ENCODE measurements around the gene IGFN1.

IGFN1 gene

DNA sequence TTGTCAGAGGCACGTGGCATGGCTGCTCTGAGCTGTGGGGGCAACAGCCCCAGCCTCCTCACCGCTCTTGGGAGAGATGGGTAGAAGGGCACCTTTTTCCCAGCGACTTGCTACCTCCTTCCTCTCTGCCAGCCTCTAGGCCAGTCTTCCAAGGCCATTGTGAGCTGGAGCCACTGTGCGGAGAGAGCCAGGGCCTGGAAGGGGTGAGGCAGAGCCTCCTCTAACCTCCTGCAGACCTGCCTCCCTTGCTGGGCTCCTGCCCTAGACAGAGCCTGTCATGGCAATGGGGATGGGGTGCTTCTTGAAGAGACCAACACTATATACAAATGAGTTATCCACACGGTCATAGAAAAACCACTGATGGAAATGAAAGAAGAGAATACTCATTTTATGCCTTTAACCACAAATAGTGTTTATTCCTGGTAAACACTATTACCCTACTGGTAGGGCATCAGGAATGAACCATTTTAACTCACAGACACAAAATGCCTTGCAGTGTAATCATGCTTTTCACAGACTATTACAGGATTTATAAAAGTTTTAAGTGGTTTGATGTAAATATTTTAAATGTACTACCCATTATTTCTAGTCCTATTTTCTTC, 5.0 kb upstream of the IGFN1 start:
- no peak for FAIRE-seq

- no peak for FAIRE-seq
Observed at GRCh38 chr1:201186192-201186591, 4.4 kb upstream of the IGFN1 start.

DNA sequence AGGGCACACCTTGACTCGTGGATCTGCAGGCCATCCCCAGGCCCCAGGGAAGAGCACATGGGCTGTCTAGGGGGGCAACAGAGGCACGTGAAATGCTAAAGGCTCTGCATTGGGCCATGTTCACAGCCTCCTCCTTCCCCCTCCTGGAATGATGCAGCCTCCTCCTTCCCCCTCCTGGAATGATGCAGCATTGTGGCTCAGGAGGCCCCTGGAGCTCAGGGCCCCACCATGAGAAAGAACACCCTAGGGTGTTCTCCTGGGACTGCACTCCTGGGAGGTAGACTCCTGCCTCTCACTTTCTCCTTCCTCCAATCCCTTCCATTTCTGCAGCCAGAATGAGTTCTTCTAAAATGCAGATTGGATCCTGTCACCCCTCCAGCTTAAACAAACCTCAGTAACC, 1.5 kb upstream of the IGFN1 start:
- no peak for FAIRE-seq

GRCh38 chr1:201190005-201190404, 619 bp upstream of the IGFN1 start:
- no peak for FAIRE-seq

DNA sequence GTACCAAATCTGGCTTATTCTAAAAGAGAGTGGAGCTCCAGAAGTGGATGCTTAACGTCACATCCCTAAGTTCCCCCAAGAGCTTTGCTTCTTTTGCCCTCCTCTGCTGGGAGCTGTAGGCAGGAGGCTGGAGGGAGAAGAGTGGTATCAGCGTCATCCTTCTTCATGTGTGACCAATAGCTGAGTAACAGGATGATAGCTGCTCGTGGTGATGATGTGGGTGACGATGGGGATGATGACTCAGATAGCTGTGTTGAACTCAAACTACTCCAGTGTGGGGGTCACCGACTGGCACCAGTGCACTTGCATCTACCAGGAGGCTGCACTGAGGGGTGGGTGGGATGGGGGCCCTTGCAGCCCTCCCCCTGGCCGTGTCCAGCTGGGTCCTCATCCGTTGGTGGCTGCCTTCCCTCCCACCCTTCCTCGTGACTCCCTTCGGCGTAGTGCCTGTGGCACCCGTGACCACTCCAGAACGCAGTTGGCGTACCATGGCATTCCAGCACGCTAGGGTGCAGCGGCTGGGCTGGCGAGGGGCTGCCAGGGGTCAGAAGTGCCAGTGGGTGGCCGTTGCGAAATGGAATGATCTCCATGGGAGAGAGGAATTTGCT, 1.1 kb downstream of the IGFN1 start:
- no peak for FAIRE-seq

GRCh38 chr1:201192261-201192788, 1.7 kb downstream of the IGFN1 start:
- FAIRE-seq, result no peak

- no peak for FAIRE-seq
Observed at GRCh38 chr1:201194046-201194445, 3.4 kb downstream of the IGFN1 start.

GRCh38 chr1:201198598-201198997, 8.0 kb downstream of the IGFN1 start:
- no peak for FAIRE-seq

- no peak for FAIRE-seq
Observed at GRCh38 chr1:201205036-201205435, 14.4 kb downstream of the IGFN1 start.

DNA sequence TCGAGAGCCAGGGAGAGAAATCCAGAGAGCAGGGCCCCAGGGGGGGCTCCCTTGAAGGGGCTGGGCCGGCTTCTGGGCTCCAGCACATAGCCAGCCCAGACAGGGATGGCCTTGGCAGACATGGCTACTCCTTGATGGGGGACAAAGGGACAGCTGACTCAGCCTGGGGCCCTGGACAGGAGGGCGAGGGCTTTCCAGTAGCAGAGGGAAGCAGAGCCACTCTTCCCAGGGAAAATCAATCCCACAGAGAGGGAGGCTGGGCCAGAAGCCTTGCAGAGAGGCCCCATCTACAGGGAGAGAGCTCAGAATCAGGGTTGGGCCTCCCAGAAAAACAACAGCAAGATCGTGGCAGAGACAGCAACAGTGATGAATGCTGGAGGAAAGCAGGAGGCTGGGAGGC, 15.6 kb downstream of the IGFN1 start:
- FAIRE-seq, result no peak

DNA sequence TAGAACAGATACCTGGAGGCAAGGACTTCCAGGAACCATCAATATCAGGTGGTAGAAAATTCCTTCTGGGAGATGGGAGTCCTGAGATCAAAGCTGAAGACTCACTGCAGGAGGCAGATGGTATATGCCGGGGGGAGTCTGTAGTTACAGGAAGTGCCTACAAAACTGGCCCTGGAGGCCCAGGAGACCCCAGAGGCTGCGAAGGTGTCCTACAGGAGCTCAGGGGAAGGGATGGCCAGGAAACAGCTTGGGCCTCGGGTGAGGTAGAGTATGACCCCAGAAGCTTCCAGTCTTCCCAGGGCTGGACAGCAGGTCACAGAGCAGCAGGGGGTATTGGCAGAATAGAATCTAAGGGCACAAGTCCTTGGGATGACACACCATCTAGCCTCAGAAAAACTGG, 16.4 kb downstream of the IGFN1 start:
- FAIRE-seq, result no peak

DNA sequence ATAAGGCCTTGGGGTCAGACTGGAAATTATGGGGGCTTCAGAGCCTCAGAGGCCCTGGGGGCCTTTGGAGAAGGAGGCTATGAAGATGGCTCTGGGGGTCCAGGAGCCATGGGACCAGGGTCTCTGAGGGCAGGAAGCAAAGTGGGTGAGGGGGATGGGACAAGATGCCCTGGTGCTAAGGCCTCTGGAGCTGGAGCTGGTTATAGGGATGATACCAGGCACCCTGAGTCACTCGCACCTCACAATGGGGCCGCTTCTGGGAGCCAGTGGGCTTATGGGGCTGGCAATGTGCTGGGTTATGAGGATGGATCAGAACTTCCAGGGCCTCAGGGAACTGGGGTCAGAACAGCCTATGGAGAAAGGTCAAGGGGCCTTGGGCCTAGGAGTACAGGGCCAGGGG, 17.6 kb downstream of the IGFN1 start:
- no peak for FAIRE-seq

DNA sequence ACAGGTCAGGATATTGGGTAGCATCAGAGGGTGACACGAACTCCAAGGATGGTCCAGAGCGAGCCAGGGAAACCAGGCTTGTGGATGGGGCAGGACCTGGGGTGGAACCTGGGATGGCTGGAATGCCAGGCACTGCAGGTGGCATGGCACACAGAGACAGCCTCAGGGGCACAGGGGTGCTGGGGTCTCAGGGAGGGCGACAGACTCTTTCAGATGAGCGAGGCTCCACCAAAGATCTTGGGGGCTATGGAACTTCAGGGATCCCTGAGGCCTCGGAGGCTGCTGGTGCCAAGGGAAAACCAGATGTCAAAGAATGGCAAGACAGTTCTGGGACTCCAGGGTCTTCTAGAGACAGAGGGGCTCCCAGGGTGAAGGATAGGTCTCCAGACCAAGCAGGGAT, 21.4 kb downstream of the IGFN1 start:
- FAIRE-seq, result no peak

GRCh38 chr1:201212461-201213055, 21.9 kb downstream of the IGFN1 start:
- FAIRE-seq, result no peak

GRCh38 chr1:201213106-201213770, 22.6 kb downstream of the IGFN1 start:
- no peak for FAIRE-seq

DNA sequence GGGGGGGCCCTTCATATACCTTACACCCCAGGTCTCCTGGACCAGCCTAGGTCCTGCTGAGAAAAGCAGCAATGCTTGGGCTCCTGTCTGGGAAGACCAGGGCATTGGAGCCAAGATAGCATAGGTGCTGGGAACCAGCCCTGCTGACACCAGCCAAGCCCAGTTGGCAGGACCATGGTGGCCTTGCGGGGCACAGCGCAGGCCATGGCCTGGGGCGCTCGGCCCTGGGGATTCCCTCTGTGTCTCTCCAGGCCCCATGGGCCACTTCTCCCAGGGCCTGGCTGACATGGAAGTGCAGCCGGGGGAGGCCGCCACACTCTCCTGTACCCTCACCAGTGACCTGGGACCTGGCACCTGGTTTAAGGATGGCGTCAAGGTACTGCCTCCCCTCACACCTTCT, 23.3 kb downstream of the IGFN1 start:
- no peak for FAIRE-seq

DNA sequence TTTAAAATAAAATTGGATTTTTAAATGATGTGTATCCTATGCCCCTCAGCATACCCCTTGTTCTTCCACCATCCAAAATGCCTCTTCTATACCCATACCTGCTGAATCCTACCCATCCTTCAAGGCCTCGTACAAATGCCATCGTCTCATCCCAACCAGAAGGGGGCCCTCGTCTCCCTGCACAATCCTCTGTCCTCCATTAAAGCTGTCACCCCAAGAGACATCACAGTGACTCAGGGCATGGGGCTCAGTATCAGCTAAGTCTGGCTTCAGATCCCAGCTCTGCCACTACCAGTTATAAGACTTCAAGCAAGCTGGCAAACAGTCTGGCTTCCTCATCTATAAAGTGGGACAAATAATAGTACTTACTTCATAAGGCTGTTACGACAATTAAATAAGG, 23.8 kb downstream of the IGFN1 start:
- FAIRE-seq, result no peak

DNA sequence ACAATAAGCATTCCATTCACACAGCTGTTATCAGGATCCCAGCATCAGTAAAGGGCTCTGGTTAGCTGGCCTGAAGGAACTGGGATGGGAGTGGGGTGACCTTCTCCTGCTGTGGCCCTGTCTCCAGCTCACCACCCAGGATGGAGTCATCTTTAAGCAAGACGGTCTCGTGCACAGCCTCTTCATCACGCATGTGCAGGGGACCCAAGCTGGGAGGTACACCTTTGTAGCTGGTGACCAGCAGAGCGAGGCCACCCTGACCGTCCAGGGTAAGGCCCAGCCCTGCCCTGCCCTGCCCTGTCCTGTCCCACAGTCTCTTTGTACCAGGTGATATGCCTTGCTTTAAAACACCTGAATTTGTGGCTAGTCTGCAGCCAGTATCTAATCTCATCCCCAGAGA, 24.3 kb downstream of the IGFN1 start:
- no peak for FAIRE-seq

DNA sequence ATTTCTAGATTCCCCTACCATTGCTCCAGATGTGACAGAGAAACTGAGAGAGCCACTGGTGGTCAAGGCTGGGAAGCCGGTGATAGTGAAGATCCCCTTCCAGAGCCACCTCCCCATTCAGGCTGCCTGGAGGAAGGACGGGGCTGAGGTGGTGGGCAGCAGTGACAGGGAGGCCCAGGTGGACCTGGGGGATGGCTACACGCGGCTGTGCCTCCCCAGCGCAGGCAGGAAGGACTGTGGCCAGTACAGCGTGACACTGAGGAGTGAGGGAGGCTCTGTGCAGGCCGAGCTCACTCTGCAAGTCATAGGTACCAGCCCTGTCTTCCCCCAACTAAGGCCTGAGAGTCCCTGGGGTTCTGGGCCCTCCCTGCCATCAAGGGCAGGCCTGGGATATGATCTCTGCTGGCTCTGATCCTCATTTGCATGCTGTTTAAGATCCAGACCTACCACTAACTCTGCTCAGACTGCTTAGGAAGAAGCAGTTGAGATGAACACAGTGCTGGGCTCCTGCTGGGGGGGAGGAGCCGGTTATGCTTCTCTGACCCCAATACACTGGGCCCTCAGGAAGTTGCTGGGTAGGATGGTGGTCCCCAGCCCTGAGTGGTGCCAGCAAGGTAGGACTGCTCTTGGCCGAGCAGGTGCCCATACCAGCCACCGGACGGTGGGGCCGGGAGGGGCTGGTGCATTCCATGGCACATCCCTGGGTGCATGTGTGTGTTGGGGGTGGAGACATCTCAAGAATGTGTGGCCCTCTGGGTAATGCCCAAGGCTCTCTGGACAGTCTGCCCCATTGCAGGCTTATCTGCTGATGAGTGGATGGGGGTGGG, 25.1 kb downstream of the IGFN1 start:
- no peak for FAIRE-seq

DNA sequence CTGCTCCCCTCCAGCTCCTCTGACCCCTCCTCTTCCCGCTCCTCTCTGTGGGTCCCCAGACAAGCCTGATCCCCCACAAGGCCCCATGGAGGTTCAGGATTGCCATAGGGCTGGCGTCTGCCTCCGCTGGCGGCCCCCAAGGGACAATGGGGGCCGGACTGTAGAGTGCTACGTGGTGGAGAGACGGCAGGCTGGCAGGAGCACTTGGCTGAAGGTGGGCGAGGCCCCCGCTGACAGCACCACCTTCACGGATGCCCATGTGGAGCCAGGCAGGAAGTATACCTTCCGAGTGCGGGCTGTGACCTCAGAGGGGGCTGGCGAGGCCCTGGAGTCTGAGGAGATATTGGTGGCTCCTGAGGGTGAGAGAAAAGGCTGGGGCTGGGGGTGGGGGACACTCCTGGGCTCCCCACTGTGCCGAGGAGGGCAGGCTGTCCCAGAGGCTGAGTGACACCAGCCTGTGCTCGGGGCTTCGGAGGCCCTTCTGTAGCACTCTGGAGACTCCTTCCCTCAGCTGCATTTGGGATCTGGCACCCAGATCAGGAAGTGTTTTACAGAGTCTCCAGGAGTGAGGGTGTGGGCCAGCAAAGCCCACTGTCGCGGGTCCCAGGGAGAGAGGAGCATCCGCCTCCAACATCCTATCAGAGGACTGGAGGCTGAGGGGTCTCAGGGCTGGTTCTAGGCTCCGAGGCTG, 25.9 kb downstream of the IGFN1 start:
- no peak for FAIRE-seq

DNA sequence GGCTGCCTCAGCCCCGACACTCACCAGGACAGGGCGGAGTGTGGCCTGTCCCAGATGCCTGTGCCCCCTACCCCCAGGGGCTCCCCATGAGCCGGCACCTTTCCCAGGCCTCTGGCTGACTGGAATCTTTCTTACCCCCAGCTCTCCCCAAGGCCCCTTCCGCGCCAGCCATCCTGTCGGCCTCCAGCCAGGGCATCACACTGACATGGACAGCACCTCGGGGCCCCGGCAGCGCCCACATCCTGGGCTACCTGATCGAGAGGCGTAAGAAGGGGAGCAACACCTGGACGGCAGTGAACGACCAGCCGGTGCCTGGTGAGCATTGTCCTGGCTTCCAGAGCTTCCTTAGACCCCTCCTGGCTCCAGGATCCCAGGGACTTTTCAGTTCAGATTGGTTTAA, 26.5 kb downstream of the IGFN1 start:
- FAIRE-seq, result no peak

GRCh38 chr1:201217851-201218250, 27.2 kb downstream of the IGFN1 start:
- no peak for FAIRE-seq

Measured in endometrium (tissue), 2 donors.